Keratinocyte (primary cell): ENCODE measurements around the gene TCEA2. TPM values are rescaled to one million over a fixed set of nuclear protein-coding genes. Genes with fewer than 3 reads are reported as not detected.

Source experiments
- DNase-seq: peaks from one replicate; pipeline ENCODE4 v3.0.0-alpha.2; 2011; ENCODE audit warnings: low read depth, missing footprints, low spot score
- FAIRE-seq: peaks from 2 replicates; lab custom pipeline; 2011; peaks lifted over from hg19 to GRCh38; lab: Jason Lieb, UNC
- H2AFZ ChIP-seq: 2 replicates; pipeline ENCODE4 v1.6.0; 2012; ENCODE audit warnings: low read length, control low read depth, inconsistent platforms; ENCODE audit not compliant: control insufficient read depth
- H3K27ac ChIP-seq: 2 replicates; pipeline ENCODE4 v1.5.1; 2011; ENCODE audit warnings: low read length; ENCODE audit not compliant: control insufficient read depth, insufficient read depth
- H3K27me3 ChIP-seq: 3 replicates; pipeline ENCODE4 v1.6.0; 2011; ENCODE audit warnings: low read length; ENCODE audit not compliant: control insufficient read depth, insufficient read depth; ENCODE audit errors: extremely low read depth
- H3K36me3 ChIP-seq, 2 experiments: 2 replicates in 1 of 2; 3 replicates in 1 of 2; pipeline ENCODE4 v1.5.1; 2011; ENCODE audit warnings: low read length in 2 of 2, mild to moderate bottlenecking in 1 of 2; ENCODE audit not compliant: control insufficient read depth in 2 of 2, insufficient read depth in 2 of 2; ENCODE audit errors: extremely low read depth in 1 of 2
- H3K4me1 ChIP-seq: 3 replicates; pipeline ENCODE4 v1.5.1; 2011; ENCODE audit warnings: low read length; ENCODE audit not compliant: control insufficient read depth, insufficient read depth; ENCODE audit errors: extremely low read depth
- H3K4me2 ChIP-seq: 3 replicates; pipeline ENCODE4 v1.6.0; 2011; ENCODE audit warnings: low read depth, low read length; ENCODE audit not compliant: control insufficient read depth, insufficient read depth; ENCODE audit errors: extremely low read depth
- H3K4me3 ChIP-seq, 3 experiments: fragments of 200-600 bp in 1 of 3; sonication (generic) in 1 of 3; 2 replicates in 2 of 3; 3 replicates in 1 of 3; pipeline ENCODE4 v1.5.1; 2011 to 2016; ENCODE audit warnings: low read length in 3 of 3, mild to moderate bottlenecking in 3 of 3, control low read depth in 2 of 3, inconsistent platforms in 1 of 3, low read depth in 1 of 3, mixed read lengths in 1 of 3, mixed run types in 1 of 3, moderate library complexity in 1 of 3; ENCODE audit not compliant: control insufficient read depth in 2 of 3, insufficient read depth in 2 of 3; ENCODE audit errors: extremely low read depth in 1 of 3
- H3K79me2 ChIP-seq: 2 replicates; pipeline ENCODE4 v1.6.0; 2012; ENCODE audit warnings: low read length; ENCODE audit not compliant: control insufficient read depth, insufficient read depth
- H3K9ac ChIP-seq: 3 replicates; pipeline ENCODE4 v1.6.0; 2011; ENCODE audit warnings: low read length; ENCODE audit not compliant: control insufficient read depth, insufficient read depth; ENCODE audit errors: extremely low read depth
- H3K9me1 ChIP-seq: 3 replicates; pipeline ENCODE4 v1.6.0; 2011; ENCODE audit warnings: low read length; ENCODE audit not compliant: control insufficient read depth, insufficient read depth; ENCODE audit errors: extremely low read depth
- H3K9me3 ChIP-seq: 2 replicates; pipeline ENCODE4 v1.5.1; 2012; ENCODE audit warnings: low read depth, low read length; ENCODE audit not compliant: control insufficient read depth
- H4K20me1 ChIP-seq: 3 replicates; pipeline ENCODE4 v1.6.0; 2011; ENCODE audit warnings: low read length; ENCODE audit not compliant: control insufficient read depth, insufficient read depth; ENCODE audit errors: extremely low read depth
- EZH2 ChIP-seq: IDR thresholded peaks from one replicate; pipeline ENCODE4 v1.6.1; 2012; ENCODE audit warnings: inconsistent platforms, mild to moderate bottlenecking, low read length, moderate library complexity
- dilution Hi-C: fragments of 300-500 bp; cut with MboI; formaldehyde crosslinking; loops from one replicate; pipeline ENCODE4 v1.7.0; 2020; ENCODE audit warnings: low sequenced_read_pairs; ENCODE audit not compliant: extremely low pct_ligation_motif_present
- polyA plus RNA-seq, 5 experiments: library from polyadenylated mRNA; depleted of rRNA in 3 of 5; stranded (reverse) in 3 of 5; stranded (forward) in 1 of 5; unstranded in 1 of 5; fragments of >200 nt; gene quantifications; 1 replicate in 1 of 5; 2 replicates in 3 of 5; 3 replicates in 1 of 5; pipeline versions ENCODE4 v1.2.1 to v1.2.3, GENCODE V29; 2011 to 2012; ENCODE audit warnings: missing spikeins in 2 of 5, low read depth in 1 of 5, low replicate concordance in 1 of 5
- TF ChIP-seq, protein P1 (sequence below), 3 experiments: IDR thresholded peaks in 1 of 3; conservative IDR thresholded peaks in 1 of 3; optimal IDR thresholded peaks in 1 of 3; 2 replicates in 2 of 3; 3 replicates in 1 of 3; pipeline versions ENCODE3 to v1.5.1; 2011; ENCODE audit warnings: low read length in 3 of 3, mild to moderate bottlenecking in 3 of 3, moderate library complexity in 2 of 3, control low read depth in 1 of 3, inconsistent platforms in 1 of 3; ENCODE audit not compliant: insufficient read depth in 2 of 3; ENCODE audit errors: extremely low read depth in 1 of 3

TCEA2 gene
- polyA plus RNA-seq, 1 donor (not counting 4 experiments of a cell fraction or from before 2014, with no cell fraction given): 9.1 TPM

DNA sequence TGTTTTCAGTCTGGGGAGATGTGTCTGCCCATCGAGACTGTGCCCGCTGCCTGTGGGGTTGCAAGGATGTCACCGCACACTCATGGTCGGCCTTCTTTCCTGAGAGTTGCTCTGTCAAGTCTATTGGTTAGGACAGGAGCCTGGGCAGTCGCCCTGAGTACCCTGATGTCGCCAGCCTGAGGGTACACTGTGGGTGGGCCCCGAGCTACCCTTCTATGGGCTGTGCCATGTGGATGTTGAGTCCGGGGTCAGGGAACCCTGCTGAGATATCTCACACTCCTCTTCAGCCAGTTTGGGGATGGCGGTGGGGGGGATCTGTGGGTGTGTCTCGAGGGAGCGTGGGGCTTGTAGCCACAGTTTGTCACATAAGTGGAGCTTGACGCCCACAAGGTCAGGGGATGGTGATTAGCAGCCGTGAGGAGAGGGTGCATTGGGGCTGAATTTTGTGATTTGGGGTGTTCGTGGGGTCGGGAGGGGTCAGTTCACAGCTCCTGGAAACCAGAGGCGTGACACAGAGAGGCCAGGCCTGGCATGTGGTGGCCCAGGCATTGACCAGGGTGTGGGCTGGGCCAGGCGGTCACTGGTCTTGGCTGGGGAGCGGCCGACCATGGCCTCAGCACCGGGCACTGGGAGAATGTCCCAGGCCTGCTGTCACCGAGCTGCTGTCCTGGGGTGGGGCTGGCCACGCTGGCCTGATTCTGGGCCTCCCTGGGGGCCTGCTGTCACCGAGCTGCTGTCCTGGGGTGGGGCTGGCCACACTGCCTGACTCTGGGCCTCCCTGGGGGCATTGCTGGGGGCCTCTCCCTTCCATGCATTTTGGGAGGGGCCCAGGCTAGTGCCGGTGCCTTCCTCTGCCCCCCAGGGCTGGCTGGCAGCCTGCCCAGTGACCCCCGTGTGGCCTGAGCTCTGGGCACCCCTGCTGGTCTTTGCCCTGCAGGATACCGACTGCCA is 46.0 kb downstream of the TCEA2 start:
- Histone ChIP-seq H3K9ac (no peak overlapping the region), H3K9me1 (no peaks in the 10 kb centered on the region), H3K27me3 (peaks cover under 1% of the 10 kb centered on the region), H3K27ac (no peak overlapping the region), H4K20me1 (no peaks in the 10 kb centered on the region), H2AFZ (no peak overlapping the region), H3K4me2 (no peak overlapping the region), H3K9me3 (no peaks in the 10 kb centered on the region), H3K36me3 (no peaks in the 10 kb centered on the region), H3K79me2 (no peaks in the 10 kb centered on the region), H3K4me1 (no peaks in the 10 kb centered on the region), H3K4me3 (no peak overlapping the region)
- FAIRE-seq (no peak), DNase-seq (no peak)
- dilution Hi-C loops: no loop called here
- TF ChIP-seq, protein P1, sequence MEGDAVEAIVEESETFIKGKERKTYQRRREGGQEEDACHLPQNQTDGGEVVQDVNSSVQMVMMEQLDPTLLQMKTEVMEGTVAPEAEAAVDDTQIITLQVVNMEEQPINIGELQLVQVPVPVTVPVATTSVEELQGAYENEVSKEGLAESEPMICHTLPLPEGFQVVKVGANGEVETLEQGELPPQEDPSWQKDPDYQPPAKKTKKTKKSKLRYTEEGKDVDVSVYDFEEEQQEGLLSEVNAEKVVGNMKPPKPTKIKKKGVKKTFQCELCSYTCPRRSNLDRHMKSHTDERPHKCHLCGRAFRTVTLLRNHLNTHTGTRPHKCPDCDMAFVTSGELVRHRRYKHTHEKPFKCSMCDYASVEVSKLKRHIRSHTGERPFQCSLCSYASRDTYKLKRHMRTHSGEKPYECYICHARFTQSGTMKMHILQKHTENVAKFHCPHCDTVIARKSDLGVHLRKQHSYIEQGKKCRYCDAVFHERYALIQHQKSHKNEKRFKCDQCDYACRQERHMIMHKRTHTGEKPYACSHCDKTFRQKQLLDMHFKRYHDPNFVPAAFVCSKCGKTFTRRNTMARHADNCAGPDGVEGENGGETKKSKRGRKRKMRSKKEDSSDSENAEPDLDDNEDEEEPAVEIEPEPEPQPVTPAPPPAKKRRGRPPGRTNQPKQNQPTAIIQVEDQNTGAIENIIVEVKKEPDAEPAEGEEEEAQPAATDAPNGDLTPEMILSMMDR (optimal IDR thresholded peaks at IDR 0.05 in 1 of 3, IDR thresholded peaks at IDR 0.05 in 1 of 3, conservative IDR thresholded peaks at IDR 0.05 in 1 of 3; ENCODE audit: extremely low read depth in 1 of 3, insufficient read depth in 2 of 3, low read length in 3 of 3): no peak
- TF ChIP-seq EZH2: no peak

DNA sequence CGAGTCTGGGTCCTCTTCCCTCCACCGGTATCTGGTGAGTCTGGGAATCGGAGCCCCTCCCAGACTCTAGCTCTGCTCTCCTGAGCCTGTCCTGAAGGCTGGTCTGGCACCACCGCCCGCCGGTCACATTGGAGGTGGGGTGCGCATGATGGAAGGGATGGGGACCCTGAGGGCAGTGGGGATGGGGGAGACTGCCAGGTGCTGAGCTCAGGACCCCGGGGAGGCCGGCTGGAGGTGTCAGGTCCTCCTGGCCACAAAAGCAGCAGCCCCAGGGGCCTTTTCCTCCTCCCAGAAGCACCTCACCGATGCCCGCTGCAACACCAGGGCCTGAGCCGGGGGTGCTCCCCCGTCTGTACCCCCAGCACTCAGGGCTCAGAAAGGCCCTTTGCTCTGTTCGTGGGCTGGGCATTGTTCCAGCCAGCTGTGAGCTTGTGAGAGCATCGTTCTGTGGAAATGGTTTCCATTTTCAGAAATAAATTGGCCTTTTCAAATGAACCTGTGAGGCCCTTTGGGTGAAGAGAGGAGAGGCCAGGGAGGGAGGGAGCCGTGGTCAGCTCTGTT is 46.9 kb downstream of the TCEA2 start:
- H3K27ac ChIP-seq: no peak overlapping the region
- H3K9me3 ChIP-seq: no peaks in the 10 kb centered on the region
- no peak overlapping the region for H3K4me3 ChIP-seq
- H3K9me1 ChIP-seq: no peaks in the 10 kb centered on the region
- dilution Hi-C loops: no loop called here
- H3K9ac ChIP-seq: no peak overlapping the region
- H4K20me1 ChIP-seq: no peaks in the 10 kb centered on the region
- no peaks in the 10 kb centered on the region for H3K79me2 ChIP-seq
- TF ChIP-seq, protein P1 (optimal IDR thresholded peaks at IDR 0.05 in 1 of 3, IDR thresholded peaks at IDR 0.05 in 1 of 3, conservative IDR thresholded peaks at IDR 0.05 in 1 of 3; ENCODE audit: extremely low read depth in 1 of 3, insufficient read depth in 2 of 3, low read length in 3 of 3): no peak
- TF ChIP-seq EZH2: no peak
- no peaks in the 10 kb centered on the region for H3K36me3 ChIP-seq
- H3K4me1 ChIP-seq: no peaks in the 10 kb centered on the region
- DNase-seq: no peak
- no peak overlapping the region for H2AFZ ChIP-seq
- no peak overlapping the region for H3K4me2 ChIP-seq
- no peaks in the 10 kb centered on the region for H3K27me3 ChIP-seq
- no peak for FAIRE-seq
